GM19455 (cell line): ENCODE data around the gene HOXC12.

Experiments
- ATAC-seq: cut with Tn5 transposase; IDR thresholded peaks from one replicate; pipeline ENCODE4 v1.9.1; 2021; ENCODE audit not compliant: unreplicated experiment

The HOXC12 gene

DNA sequence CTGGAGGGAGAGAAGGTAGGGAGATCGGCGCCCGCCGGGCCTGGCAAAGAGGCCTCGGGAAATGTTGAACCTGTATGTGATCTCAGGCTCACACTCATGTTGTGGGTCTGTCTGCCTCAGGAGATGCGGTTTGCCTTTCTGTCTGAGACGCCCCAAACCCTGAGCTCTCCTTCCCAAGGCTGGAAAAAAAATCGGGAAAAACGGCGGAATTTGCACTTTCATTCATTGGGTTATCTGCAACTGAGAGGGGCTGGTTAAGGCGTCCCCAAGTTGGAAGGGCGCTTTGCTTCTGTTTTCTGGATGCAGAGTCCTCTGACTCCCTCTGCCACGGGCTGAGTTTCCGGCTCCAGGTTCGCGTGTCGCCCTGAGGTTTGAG is 40.3 kb downstream of the HOXC12 start:
- ATAC-seq, result no peak

DNA sequence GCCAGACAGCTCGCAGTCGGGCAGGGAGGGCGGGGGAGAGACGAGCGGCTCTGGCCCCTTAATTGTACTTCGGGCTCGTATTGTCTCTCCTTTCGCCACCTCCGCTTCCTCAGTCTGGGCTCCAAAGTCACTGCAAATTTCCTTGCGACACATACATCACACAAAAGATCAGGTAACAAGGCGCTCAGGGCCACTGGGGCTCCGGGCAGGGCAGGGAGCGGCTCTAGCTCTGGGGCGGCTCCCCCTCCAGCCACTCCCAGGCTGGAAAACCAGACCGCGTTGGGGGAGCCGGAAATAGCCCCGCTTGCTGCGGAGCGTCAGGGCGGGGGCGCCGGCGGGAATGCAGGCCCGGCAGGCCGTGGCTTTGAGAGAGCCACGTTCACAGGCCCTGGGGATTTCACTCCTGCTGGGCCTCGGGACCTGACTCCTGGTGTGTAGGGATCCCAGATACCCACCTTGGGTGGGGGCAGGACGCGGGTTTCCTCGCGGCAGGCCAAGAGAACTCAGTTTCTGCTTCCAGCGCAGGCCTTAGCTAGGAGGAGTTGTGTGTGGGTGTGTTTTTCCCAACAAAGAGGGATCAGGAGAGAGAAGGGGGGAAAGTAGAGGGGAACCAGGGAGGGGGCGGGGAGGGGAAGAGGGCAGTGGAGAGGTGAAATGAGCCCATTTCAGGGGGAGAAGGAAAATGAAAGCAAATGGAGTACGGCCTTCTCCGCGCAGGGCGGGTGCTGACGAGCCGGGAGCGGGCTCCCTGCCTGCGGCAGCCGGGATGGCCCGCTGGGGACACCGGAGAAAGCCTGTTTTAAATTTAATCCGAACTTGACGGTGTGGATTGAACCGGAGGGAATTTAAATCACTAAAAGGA is 40.9 kb downstream of the HOXC12 start:
- ATAC-seq, result no peak

DNA sequence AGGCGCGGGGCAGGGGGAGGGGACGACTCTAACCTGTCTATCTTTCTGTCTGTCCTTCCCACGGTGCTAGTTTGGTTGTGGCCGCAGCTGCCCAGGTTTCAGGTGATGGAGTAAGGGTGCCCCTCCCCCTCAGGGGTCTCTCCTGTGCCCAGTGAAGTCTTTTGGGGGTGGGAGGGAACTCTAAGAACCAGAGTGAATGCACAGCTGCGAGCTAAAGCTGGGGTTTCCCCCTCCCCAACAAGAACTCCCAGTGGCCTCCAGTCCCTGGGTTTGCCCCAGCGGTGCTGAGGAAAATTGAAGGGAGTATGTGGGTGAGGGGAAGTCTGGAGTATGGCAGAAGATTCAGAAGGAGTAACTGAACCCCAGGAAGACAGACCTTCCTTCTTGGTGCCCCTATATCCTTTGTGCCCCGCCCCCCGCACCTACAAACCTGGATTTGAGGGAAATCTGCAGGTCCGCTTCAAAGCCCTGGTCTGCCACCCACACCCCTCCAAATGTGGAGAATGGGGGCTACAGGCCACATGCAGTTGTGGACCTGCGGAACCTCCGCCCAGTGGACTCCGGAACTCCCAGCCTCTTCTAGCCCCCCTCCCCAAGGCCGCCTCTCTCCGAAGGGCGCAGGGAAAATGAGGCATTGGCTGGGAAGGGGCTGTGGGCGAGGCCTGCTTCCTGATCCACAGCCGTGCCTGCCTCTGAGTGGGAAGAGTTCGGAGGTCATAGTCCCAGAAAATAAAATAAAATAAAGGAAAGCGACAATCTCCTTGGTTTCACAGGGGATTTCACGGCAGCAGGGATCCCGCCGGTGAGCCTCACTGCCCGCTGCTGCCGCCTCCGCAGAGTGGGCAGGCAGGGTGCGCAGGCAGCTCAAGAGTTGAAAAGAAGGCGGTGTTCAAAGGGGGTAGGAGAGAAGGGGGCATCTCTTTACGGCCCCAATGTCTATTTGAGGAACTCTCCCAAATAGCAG is 41.8 kb downstream of the HOXC12 start:
- ATAC-seq, result no peak

DNA sequence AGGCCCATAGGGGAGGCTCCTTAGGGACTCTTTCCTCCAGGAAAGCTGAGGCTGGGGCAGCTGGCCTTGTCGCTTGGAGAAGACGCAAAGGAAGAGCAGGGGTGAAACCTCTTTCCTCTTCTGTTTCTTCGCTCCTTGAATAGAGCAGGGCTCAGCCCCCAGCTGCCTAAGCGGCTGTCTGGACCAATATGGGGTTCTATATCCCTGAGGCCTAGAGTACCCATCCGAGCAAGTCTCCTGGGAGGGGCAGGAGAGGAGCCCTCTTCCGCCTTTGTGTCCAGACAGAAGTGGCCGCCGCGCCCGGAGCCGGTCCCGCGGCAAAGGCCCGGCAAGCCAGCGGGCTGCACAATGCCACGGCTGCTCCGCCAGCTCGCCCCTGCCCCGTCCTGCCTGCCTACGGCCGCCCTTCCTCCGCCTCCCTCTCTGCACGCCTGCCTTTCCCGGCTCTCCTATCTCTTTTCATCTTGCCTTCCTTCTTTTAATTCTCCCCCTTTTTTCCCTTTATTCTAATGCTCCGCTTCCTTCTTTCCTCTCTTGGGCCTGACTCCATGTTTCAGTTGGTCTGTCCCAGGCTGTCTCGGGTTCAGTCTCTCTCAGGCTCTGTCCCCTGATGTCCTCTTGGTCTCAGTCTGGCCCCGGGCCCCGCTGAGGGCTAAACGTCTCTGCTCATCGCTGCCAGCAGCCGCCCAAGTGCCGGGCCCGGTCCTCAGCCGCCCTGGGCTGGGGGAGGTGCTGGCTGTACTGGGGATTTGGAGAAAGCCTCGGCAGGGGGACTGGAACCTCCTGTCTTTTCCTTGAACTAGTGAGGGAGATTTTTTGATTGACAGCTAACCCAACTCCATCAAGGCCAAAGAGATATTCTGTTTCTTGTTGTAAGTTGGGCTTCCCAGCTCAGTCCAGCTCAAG is 42.8 kb downstream of the HOXC12 start:
- ATAC-seq, result no peak

DNA sequence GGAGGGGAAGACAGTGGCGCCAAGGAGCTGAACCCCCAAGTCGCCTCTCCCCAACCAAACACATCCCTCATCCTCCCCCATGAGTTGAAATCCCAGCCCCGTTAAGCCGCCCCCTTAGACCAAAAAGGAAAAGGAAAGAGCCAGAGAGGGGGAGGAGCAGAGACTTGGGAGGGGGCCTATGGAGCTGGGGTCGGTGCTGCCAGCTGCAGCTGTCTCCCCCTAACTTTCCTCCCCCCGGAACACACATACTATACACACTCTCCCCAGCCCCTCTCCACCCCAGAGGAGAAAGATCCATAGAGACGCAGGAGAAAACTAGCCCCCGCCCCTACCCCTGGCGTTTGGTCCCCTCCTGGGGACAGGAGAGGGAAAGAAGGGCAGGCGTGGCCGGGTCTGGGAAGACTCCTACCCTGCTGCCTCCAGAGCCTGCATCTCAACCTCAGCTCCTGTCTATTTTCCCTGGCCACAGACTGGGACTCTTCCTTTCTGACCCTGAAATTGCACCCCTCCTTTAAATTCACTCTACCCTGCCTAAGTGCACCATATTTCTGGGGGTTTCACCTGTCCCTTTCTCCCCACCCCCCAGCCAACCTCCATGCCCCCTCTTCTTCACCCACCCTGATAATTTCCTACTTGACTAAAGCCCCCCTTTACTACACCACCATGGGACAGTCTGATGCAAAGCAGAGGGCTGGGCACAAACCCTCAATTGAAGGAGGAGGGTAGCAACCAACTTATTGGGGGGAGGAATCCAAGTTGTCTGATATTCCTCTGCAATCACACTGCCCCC is 43.6 kb downstream of the HOXC12 start:
- ATAC-seq, result no peak

DNA sequence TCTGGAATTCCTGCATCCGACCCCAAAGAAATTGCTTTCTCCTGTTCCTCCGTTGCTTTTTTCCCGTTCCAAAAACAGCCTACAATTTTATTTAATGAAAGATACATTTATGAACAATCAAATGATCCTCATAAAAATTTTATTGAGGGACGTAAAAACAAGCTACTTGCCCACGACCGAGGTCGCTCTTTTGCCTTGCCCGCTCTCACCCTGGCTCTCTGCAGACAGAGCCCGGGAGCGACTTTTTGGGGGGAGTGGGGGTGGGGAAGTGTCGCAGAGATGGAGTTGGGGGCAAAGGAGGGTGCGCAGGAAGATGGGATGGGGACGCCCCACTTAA is 44.2 kb downstream of the HOXC12 start:
- ATAC-seq, result no peak

DNA sequence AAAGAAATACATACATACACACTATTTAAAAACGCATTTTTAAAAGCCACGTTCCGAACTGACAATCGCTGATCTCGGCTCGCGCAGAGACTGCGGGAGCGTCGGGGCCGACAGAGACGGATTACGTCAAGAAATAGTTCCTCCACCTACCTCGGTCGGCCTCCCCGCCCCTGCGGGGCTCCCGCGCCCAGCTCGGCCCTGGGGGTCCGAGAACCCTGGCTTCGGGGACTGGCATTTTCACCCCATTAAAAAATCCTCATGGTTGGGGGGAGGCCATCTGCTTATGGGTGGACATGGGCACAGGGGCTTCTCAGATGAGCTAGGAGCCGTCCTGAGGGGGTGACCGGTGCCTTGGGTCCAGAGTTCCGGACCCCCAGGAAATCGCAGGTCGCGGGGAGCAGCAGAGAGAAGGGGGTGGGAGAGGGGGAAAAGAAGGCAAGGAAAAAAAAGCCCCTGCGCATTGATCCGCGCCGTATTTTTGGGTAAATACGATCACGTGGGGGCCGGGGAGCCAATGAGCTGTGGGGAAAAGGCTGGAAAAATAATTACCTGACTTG is 44.9 kb downstream of the HOXC12 start:
- ATAC-seq, result no peak

DNA sequence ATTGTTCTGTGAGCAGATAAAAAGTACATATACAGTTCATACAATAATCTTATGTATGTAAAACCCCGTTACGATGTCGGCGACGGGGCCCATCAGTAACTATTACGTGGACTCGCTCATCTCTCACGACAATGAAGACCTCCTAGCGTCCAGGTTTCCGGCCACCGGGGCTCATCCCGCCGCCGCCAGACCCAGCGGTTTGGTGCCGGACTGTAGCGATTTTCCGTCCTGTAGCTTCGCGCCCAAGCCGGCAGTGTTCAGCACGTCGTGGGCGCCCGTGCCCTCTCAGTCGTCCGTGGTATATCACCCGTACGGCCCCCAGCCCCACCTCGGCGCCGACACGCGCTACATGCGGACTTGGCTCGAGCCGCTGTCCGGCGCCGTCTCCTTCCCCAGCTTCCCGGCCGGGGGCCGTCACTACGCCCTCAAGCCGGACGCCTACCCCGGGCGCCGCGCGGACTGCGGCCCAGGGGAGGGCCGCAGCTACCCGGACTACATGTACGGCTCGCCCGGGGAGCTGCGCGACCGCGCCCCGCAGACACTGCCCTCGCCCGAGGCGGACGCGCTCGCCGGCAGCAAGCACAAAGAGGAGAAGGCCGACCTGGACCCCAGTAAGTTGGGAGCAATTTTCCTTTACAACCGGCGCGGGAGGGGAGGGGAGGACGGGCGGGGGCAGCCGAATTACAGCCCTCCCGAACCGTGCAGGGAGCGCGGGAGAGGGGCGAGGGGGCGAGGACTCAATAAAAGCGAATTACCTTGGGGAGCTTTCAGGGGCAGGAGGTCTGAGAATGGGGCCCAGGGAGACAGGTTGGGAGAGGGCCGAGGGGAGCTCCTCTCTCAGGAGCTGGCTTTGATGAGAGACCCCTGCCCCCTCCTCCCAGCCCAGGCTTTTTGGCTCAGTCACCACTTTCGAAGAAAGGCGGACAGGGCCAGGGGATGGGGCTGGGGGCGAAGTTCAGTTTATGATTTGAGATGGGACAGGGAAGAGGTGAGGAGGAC is 45.7 kb downstream of the HOXC12 start, which contains the start of gene HOXC9:
TSS of gene HOXC9 (plus strand) at position 46 of the 999 bp plus-strand sequence. CDS start at position 74, 28 bp downstream.
- no peak for ATAC-seq

DNA sequence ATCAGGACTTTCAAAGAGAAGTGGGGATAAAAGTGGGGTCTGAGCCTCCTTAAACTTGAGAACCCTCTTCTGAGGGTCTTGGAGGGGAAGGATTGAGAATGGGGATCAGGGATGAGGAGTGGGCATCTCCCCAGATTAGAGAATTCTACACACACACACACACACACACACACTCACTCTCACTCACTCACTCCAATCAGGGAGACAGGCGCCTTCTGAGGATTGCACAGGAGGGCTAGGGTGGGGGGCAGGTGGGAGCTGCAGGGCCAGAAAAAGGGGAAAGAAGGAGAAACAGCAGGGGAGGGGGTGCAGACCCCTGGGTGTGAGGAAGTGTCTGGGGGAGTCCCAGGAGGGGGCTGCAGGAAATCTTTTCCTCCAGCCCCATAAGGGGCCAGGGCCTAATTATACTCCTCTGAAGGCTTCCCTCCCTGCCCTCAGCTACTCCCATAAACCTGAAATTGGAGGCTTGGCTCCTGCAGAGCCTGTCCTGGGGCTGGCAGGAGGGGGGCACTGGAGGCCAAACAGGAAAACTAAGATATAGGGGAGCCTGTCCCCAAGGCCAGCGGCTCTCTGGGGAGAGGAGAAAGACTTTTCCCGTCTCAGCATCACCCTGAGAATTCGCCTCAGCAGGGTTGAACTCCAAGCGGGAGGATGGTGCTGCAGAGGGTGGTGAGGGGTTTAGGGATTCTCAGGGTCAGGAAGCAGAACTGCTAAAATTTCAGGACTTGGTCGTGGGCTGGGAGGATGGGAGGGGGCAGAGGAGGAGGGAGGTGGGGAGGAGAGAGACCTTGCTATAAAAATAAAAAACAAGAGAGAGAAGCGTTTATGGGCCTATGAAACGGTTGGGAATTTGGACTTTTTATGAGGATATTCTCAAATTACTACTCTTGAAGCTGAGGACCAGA is 46.8 kb downstream of the HOXC12 start:
- ATAC-seq, result no peak

DNA sequence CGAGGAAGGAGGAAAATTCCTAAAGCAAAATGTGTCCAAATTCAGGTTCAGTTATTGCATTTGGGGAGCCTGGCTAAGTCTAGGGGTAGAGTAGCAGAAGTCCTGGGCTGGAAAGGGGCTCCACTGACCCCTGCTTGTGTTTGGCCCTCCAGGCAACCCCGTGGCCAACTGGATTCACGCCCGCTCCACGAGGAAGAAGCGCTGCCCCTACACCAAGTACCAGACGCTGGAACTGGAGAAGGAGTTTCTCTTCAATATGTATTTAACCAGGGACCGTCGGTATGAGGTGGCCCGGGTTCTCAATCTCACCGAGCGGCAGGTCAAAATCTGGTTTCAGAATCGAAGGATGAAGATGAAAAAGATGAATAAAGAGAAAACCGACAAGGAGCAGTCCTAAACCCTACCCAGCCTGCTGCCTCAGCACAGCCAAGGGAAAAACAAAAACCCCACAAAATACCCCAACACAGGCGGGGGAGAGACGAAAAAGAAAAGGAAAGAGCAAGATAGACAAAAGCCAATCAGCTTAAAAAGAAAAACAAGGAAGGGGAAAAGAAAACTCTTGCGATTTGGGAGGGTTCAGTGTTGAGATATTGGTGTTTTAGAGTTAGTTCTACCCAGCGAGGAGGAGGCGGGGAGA is 47.7 kb downstream of the HOXC12 start:
- ATAC-seq, result no peak

DNA sequence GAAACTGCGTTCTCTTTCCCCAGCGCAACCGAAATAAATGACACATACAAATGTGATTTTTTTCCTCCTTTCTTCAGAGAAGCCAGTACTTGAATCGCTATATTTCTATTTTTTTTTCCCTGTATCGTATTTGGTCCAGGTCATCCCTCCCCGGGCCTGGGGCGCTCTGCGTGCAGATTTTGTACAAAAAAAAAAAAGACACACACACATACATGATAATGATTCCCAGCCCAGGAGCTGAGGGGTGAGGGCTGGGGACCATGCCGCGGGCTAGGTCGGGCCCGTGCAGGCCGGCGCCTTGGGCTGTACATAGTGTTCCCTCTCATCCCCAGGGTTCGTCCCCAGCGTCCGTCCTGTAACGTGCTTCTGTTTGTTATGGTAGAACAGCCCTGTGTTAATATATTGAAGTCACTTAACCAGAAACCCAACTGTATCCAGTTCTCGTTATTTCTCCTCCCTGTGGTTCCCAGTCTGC is 48.2 kb downstream of the HOXC12 start:
- ATAC-seq, result no peak

DNA sequence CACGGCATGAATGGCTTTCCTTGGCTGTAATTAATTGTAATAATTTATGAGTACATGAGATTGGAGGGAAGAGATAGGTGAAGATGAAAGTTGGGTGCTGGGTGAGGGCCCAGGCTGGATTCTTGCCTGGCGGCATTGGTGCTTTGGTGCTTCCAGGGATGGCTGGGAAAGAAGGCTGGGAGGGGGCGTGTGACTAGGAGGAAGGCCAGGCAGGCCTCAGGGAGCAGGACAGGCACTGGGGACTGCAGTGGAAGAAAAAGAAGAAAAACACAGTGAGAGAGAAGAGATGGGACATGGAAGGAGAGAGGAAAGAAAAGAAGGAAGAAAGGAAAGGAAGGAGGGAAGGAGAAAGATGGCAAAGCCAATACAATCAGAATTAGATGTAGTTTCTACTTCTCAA is 48.9 kb downstream of the HOXC12 start:
- no peak for ATAC-seq

DNA sequence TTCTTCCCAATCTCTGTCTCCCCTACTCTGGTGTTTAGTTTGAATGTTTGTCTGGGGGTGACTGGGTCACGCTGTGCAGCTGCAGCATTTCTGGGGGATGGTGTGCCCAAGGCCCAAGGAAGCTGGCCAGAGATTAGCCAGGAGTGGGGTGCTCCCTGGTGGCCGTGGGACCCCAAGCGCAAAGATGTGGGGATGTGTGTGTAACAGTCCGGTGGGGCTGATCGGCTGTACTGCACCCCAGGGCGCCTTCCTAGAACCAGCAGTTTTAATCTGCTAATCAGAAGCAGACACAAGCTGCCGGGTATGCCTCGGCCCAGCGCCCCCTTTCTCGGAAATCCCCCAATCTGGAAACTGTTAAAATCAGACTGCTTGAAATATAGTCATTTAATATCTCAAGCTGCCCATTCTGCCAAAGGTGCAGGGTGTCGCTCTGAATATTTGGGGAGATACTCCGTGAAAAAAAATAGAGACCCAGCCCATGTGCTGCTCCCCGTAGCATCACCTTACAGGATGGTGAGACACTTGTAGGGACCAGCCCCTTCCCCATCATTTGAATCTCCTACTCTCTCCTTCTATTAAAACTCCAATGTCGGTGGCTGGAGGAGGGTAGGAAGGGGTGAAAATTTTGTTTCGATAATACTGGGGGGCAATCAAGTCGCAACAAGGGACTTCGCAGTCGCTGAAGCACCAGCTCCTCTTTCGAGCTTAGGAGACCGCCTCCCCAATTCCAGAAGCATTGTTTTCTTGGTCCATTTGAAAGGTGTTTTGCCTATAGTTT is 49.5 kb downstream of the HOXC12 start:
- no peak for ATAC-seq

DNA sequence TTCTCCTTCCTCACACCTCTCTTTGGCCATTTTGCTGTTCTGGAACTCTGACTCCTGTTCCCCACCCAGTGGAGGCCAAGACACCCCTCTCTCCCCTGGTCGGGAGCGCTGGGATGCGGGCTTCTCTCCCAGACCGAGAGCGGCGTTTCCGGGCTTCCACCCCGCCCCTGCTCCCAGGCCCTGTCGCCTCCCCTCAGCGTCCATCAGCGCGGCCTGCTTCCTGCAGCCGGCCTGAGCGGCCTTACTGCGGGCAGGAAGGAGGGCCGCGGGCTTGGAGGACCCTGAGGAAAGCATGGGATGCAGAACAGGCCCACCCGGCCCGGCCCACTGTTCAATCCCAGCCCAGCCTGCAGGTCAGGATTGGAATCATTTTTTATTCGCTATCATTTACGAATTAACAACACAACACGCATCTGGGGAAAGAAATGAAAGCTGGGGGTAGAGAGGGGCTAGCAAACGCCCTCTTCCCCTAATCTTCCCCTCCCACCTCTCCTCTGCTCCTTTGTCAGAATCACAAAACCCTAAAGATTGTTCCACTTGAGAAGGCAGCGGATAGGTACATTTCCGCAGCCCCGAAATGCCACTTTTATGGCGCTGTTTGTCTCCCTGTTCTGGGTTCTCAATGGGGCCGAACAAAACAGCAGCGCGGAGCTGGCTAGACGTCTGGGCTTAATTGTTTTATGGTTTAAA is 50.3 kb downstream of the HOXC12 start:
- no peak for ATAC-seq

DNA sequence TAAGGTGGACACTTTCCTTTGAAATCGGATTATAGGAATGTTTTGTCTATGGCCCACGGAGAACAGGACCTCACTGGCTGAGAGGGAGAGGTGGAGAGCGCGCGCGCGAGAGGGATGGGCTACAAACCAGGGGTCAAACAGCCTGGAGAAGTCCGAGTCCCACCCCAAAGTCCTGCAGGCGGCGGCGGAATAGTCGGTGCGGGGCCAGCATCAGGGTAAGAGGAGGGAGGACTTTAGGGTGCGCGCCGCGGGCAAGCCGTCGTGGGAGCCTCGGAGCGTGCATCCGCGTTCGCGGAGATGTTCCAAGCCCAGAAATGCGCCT is 50.8 kb downstream of the HOXC12 start:
- ATAC-seq, result no peak
